WTC11 (cell line): ENCODE measurements around the gene FKBP11. TPM values are rescaled to one million over a fixed set of nuclear protein-coding genes. Genes with fewer than 3 reads are reported as not detected.

ENCODE experiments used
- ATAC-seq: fragments of 200-7000 bp; cut with Tn5 transposase; 2 replicates; pipeline ENCODE4 v1.10.0; 2021; ENCODE audit warnings: mild to moderate bottlenecking, moderate library complexity
- CTCF ChIA-PET: fragments of 300-600 bp; sonication (Branson Sonifier 250); formaldehyde crosslinking; loops from one replicate; lab custom pipeline; 2021; ENCODE audit warnings: antibody characterized with exemption; lab: Charles Lee
- POLR2A ChIA-PET: fragments of 350-600 bp; sonication (Branson Sonifier 250); formaldehyde crosslinking; loops from one replicate; lab custom pipeline; 2021; ENCODE audit warnings: antibody characterized with exemption; lab: Charles Lee
- DNase-seq: peaks from one replicate; pipeline ENCODE4 v3.0.0; 2021; ENCODE audit warnings: low spot score
- H3K27ac Mint-ChIP-seq: 2 replicates; pipeline ENCODE4 v1.8.0; 2021; ENCODE audit warnings: mixed read lengths
- H3K27me3 Mint-ChIP-seq: 2 replicates; pipeline ENCODE4 v1.8.0; 2021; ENCODE audit warnings: low read depth, mild to moderate bottlenecking, moderate library complexity, mixed read lengths
- H3K36me3 Mint-ChIP-seq: 2 replicates; pipeline ENCODE4 v1.8.0; 2021; ENCODE audit warnings: mixed read lengths
- H3K4me1 Mint-ChIP-seq: 2 replicates; pipeline ENCODE4 v1.8.0; 2022; ENCODE audit warnings: mixed read lengths
- H3K4me3 Mint-ChIP-seq: 2 replicates; pipeline ENCODE4 v1.8.0; 2021; ENCODE audit warnings: mild to moderate bottlenecking, moderate library complexity, mixed read lengths
- H3K9me3 Mint-ChIP-seq: 2 replicates; pipeline ENCODE4 v1.8.0; 2021; ENCODE audit warnings: mixed read lengths
- AR ChIP-seq: fragments of 250-450 bp; sonication (Bioruptor Pico); IDR thresholded peaks from 2 replicates; pipeline ENCODE4 v1.9.0; 2021; ENCODE audit warnings: mild to moderate bottlenecking
- CREM ChIP-seq: sonication (generic); formaldehyde crosslinking; IDR thresholded peaks from 2 replicates; pipeline ENCODE4 v1.8.1; 2022; ENCODE audit warnings: mild to moderate bottlenecking, missing genetic modification reagents, moderate library complexity
- E2F5 ChIP-seq: sonication (generic); formaldehyde crosslinking; IDR thresholded peaks from 2 replicates; pipeline ENCODE4 v1.8.1; 2022; ENCODE audit warnings: mild to moderate bottlenecking, moderate library complexity, missing genetic modification reagents
- ELF4 ChIP-seq: sonication (generic); formaldehyde crosslinking; IDR thresholded peaks from 2 replicates; pipeline ENCODE4 v1.8.1; 2022; ENCODE audit warnings: low read depth, mild to moderate bottlenecking, moderate library complexity, missing genetic modification reagents
- FOXJ3 ChIP-seq: sonication (generic); formaldehyde crosslinking; IDR thresholded peaks from 2 replicates; pipeline ENCODE4 v1.9.0; 2021; ENCODE audit warnings: missing genetic modification reagents, mild to moderate bottlenecking, borderline replicate concordance
- FOXK1 ChIP-seq: sonication (generic); formaldehyde crosslinking; IDR thresholded peaks from 2 replicates; pipeline ENCODE4 v1.8.0; 2022; ENCODE audit warnings: mild to moderate bottlenecking, moderate library complexity, missing genetic modification reagents
- FOXP1 ChIP-seq: sonication (generic); formaldehyde crosslinking; IDR thresholded peaks from 2 replicates; pipeline ENCODE4 v1.8.0; 2022; ENCODE audit warnings: missing genetic modification reagents, mild to moderate bottlenecking, moderate library complexity, borderline replicate concordance
- GRHL2 ChIP-seq: fragments of 250-450 bp; sonication (Bioruptor Pico); IDR thresholded peaks from 2 replicates; pipeline ENCODE4 v1.8.0; 2022; ENCODE audit warnings: mild to moderate bottlenecking, moderate library complexity; ENCODE audit not compliant: insufficient replicate concordance, severe bottlenecking
- HMGA2 ChIP-seq: fragments of 250-450 bp; sonication (Bioruptor Pico); IDR thresholded peaks from 2 replicates; pipeline ENCODE4 v1.4.0; 2021; ENCODE audit warnings: mild to moderate bottlenecking, moderate library complexity
- JUN ChIP-seq: sonication (generic); formaldehyde crosslinking; IDR thresholded peaks from 2 replicates; pipeline ENCODE4 v1.8.0; 2023; ENCODE audit warnings: mild to moderate bottlenecking, missing genetic modification reagents
- MYBL2 ChIP-seq: sonication (generic); formaldehyde crosslinking; IDR thresholded peaks from 2 replicates; pipeline ENCODE4 v1.8.1; 2023; ENCODE audit warnings: mild to moderate bottlenecking, moderate library complexity, missing genetic modification reagents
- NFATC4 ChIP-seq: fragments of 250-450 bp; sonication (Bioruptor Pico); IDR thresholded peaks from 2 replicates; pipeline ENCODE4 v1.9.0; 2021; ENCODE audit warnings: mild to moderate bottlenecking
- NR3C1 ChIP-seq: sonication (generic); formaldehyde crosslinking; conservative IDR thresholded peaks from 2 replicates; pipeline ENCODE4 v1.8.1; 2023; ENCODE audit warnings: low read depth, mild to moderate bottlenecking, missing genetic modification reagents
- SMAD4 ChIP-seq: sonication (generic); formaldehyde crosslinking; IDR thresholded peaks from 2 replicates; pipeline ENCODE4 v1.8.0; 2022; ENCODE audit warnings: mild to moderate bottlenecking, missing genetic modification reagents
- ZNF263 ChIP-seq: sonication (generic); formaldehyde crosslinking; IDR thresholded peaks from 2 replicates; pipeline ENCODE4 v1.8.1; 2022; ENCODE audit warnings: low read depth, mild to moderate bottlenecking, moderate library complexity, missing genetic modification reagents
- ZNF416 ChIP-seq: fragments of 250-450 bp; sonication (Bioruptor Pico); IDR thresholded peaks from 2 replicates; pipeline ENCODE4 v1.9.0; 2021; ENCODE audit warnings: mild to moderate bottlenecking, inconsistent platforms
- ZNF423 ChIP-seq: fragments of 250-450 bp; sonication (Bioruptor Pico); IDR thresholded peaks from 2 replicates; pipeline ENCODE4 v2.1.2; 2022; ENCODE audit warnings: mild to moderate bottlenecking, moderate library complexity
- total RNA-seq: library from RNA; stranded (reverse); gene quantifications from 3 replicates; pipeline ENCODE4 v1.2.3, GENCODE V29; 2021
- TF ChIP-seq, protein P1 (sequence below): fragments of 250-450 bp; sonication (Bioruptor Pico); IDR thresholded peaks from 2 replicates; pipeline ENCODE4 v2.1.2; 2022; ENCODE audit warnings: mild to moderate bottlenecking, moderate library complexity
- TF ChIP-seq, protein P2 (sequence below): sonication (generic); formaldehyde crosslinking; IDR thresholded peaks from 2 replicates; pipeline ENCODE4 v1.8.1; 2022; ENCODE audit warnings: mild to moderate bottlenecking, missing genetic modification reagents, moderate library complexity, borderline replicate concordance
- TF ChIP-seq, protein P3 (sequence below): sonication (generic); formaldehyde crosslinking; IDR thresholded peaks from 2 replicates; pipeline ENCODE4 v1.8.1; 2023; ENCODE audit warnings: mild to moderate bottlenecking, missing genetic modification reagents
- TF ChIP-seq, protein P4 (sequence below): fragments of 250-450 bp; sonication (Bioruptor Pico); IDR thresholded peaks from 2 replicates; pipeline ENCODE4 v1.9.0; 2021; ENCODE audit warnings: mild to moderate bottlenecking

FKBP11 gene
- total RNA-seq, 1 experiment from 2014 or later: 64.5 TPM

DNA sequence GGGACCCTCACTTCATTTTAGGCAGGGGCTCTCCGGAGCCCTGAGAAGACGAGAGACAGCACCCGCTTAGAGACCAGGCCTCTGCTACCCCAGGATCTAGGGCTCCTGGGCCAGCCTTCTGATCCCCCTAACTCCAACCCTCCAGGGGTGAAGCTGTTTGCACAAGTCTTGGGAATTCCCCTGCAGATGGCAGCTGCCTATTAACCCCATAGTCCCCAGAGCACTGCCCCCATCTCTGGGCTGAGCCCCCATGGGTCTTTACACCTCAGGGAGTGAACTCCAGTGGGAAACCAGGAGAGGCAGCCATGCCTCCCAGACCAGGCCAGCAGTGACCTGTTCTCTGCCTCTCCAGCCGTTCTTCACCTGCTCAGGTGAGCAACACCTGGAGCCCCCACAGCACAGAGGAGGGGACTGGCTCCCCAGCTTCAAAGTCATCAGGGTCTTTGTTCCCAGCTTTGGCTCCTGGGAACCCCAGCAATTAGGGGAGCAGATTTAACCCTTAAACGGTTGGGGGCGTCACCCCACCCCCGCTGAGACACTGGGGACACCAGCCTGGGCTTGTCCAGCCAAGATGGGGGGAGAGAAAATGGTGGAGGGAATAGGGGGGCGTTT lies 44.0 kb upstream of the FKBP11 start:
- Mint-ChIP-seq H3K27ac (no peak overlapping the region), H3K9me3 (no peaks in the 10 kb centered on the region), H3K27me3 (peaks cover 81% of the 10 kb centered on the region), H3K36me3 (no peaks in the 10 kb centered on the region), H3K4me1 (peaks cover 62% of the 10 kb centered on the region), H3K4me3 (peak overlapping the region; percentile 61)
- ATAC-seq: no peak
- POLR2A ChIA-PET: no interaction called here
- TF ChIP-seq ZNF423 (CRISPR knock-in tag): 0 out of 2 replicates have a peak, but pooled peaks have one; percentile 17
- TF ChIP-seq ELF4: no peak
- TF ChIP-seq, all 79 proteins: peak for 1
- CTCF ChIA-PET: interaction anchor here (0.7 to 11.0 kb wide), 12 partner anchors 12 to 152 kb away, joined by 3 to 164 read pairs (median 12); partner anchors contain the start of genes ARF3, DDN and WNT1
- no peak for DNase-seq

DNA sequence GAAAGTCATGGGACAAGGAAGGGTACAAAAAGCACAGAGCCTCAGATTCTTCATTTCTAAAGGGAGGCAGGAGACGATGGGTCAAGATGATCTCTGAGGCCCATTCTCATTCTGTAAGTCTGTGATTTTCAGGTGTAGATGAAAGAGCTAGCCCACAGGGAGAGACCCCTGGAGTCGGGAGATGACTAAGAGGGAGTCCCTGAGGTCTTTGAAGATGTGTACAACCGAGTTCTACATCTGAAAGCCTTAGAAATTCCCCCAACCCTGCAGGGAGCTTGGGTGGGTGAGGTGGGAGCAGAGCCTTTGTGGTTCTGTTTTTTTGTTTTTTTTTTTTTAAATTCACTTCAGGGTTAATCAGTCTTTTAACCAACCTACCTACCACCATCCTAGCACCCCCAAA lies 43.2 kb upstream of the FKBP11 start:
- no peak for ATAC-seq
- peaks cover 73% of the 10 kb centered on the region for H3K27me3 Mint-ChIP-seq
- H3K4me3 Mint-ChIP-seq: no peak overlapping the region
- H3K4me1 Mint-ChIP-seq: peaks cover 67% of the 10 kb centered on the region
- TF ChIP-seq NFATC4 (CRISPR knock-in tag) (no peak), ZNF416 (CRISPR knock-in tag) (no peak), ZNF263 (CRISPR knock-in tag) (no peak), FOXK1 (no peak), MYBL2 (CRISPR knock-in tag) (no peak)
- ChIA-PET CTCF (interaction anchor here (0.6 to 11.0 kb wide), 11 partner anchors 11 to 180 kb away, joined by 3 to 164 read pairs (median 12); partner anchors contain the start of genes ARF3, DDN and WNT1), POLR2A (no interaction called here)
- H3K27ac Mint-ChIP-seq: no peak overlapping the region
- no peaks in the 10 kb centered on the region for H3K36me3 Mint-ChIP-seq
- H3K9me3 Mint-ChIP-seq: no peaks in the 10 kb centered on the region
- no peak for DNase-seq

DNA sequence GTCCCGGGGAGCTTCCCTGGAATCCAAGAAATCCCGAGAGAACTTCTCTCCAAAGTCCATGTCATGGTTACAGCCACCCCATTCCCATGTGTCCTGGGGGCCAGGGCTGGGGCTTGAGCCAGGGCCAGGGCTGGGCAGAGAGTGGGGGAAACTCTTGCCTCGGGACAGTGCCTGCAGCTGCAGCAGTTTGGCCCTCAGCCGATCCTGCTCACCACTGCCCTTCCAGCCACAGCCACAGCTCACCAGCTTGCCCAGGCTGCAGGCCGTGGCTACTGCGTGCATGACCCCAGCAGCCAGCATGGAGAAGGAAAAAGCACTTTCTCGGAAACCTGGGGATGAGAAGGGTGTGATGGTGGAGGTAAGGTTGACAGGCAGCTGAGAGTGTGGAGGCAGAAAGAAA lies 42.7 kb upstream of the FKBP11 start:
- ChIA-PET POLR2A (no interaction called here), CTCF (interaction anchor here (0.6 to 11.0 kb wide), 12 partner anchors 10 to 215 kb away, joined by 3 to 164 read pairs (median 12); partner anchors contain the start of genes ARF3, DDN and WNT1)
- Mint-ChIP-seq H3K36me3 (no peaks in the 10 kb centered on the region), H3K9me3 (no peaks in the 10 kb centered on the region), H3K4me1 (peaks cover 67% of the 10 kb centered on the region), H3K27ac (no peak overlapping the region), H3K27me3 (peaks cover 68% of the 10 kb centered on the region), H3K4me3 (no peak overlapping the region)
- no peak for TF ChIP-seq ELF4
- TF ChIP-seq FOXP1 (CRISPR knock-in tag): no peak
- no peak for TF ChIP-seq GRHL2 (CRISPR knock-in tag)
- TF ChIP-seq NR3C1 (CRISPR knock-in tag): no peak
- no peak for TF ChIP-seq HMGA2 (CRISPR knock-in tag)
- TF ChIP-seq, protein P1, sequence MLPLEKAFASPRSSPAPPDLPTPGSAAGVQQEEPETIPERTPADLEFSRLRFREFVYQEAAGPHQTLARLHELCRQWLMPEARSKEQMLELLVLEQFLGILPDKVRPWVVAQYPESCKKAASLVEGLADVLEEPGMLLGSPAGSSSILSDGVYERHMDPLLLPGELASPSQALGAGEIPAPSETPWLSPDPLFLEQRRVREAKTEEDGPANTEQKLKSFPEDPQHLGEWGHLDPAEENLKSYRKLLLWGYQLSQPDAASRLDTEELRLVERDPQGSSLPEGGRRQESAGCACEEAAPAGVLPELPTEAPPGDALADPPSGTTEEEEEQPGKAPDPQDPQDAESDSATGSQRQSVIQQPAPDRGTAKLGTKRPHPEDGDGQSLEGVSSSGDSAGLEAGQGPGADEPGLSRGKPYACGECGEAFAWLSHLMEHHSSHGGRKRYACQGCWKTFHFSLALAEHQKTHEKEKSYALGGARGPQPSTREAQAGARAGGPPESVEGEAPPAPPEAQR: no peak
- no peak for TF ChIP-seq CREM (CRISPR knock-in tag)
- TF ChIP-seq JUN (CRISPR knock-in tag): no peak
- TF ChIP-seq, protein P2, sequence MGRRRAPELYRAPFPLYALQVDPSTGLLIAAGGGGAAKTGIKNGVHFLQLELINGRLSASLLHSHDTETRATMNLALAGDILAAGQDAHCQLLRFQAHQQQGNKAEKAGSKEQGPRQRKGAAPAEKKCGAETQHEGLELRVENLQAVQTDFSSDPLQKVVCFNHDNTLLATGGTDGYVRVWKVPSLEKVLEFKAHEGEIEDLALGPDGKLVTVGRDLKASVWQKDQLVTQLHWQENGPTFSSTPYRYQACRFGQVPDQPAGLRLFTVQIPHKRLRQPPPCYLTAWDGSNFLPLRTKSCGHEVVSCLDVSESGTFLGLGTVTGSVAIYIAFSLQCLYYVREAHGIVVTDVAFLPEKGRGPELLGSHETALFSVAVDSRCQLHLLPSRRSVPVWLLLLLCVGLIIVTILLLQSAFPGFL (CRISPR knock-in tag): no peak
- TF ChIP-seq, protein P3, sequence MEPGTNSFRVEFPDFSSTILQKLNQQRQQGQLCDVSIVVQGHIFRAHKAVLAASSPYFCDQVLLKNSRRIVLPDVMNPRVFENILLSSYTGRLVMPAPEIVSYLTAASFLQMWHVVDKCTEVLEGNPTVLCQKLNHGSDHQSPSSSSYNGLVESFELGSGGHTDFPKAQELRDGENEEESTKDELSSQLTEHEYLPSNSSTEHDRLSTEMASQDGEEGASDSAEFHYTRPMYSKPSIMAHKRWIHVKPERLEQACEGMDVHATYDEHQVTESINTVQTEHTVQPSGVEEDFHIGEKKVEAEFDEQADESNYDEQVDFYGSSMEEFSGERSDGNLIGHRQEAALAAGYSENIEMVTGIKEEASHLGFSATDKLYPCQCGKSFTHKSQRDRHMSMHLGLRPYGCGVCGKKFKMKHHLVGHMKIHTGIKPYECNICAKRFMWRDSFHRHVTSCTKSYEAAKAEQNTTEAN (CRISPR knock-in tag): no peak
- TF ChIP-seq AR (CRISPR knock-in tag): no peak
- TF ChIP-seq, protein P4, sequence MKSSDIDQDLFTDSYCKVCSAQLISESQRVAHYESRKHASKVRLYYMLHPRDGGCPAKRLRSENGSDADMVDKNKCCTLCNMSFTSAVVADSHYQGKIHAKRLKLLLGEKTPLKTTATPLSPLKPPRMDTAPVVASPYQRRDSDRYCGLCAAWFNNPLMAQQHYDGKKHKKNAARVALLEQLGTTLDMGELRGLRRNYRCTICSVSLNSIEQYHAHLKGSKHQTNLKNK (CRISPR knock-in tag): no peak
- TF ChIP-seq E2F5 (CRISPR knock-in tag): no peak
- TF ChIP-seq SMAD4 (CRISPR knock-in tag): no peak
- TF ChIP-seq FOXJ3 (CRISPR knock-in tag): no peak
- DNase-seq (no peak), ATAC-seq (no peak)
